ENCODE measurements around the gene ZNF562.
A peak's percentile ranks its signal among the peaks of the same experiment; 100 is the strongest.
"Not testable (repeated sequence)": the region's sequence is repeated elsewhere in the genome, so short reads cannot be mapped to it uniquely, and the experiment has no call there.

Gene ZNF562

GRCh38 chr19:9674663-9675357 is at the start of gene ZNF562:
TSS of gene ZNF562 (minus strand) at chr19:9675100. CDS start at chr19:9660744, 14,356 bp downstream.
- H3K4me1 Mint-ChIP-seq (ENCODE audit: low read depth) = peaks cover 23% of the 10 kb centered on the region
- H3K4me3 Mint-ChIP-seq = peak within 1 kb of the TSS; percentile 98
- peaks cover 41% of the 10 kb centered on the region for H3K9me3 Mint-ChIP-seq
- no peaks in the 10 kb centered on the region for H3K27me3 Mint-ChIP-seq
- peaks cover 54% of the 10 kb centered on the region for H3K36me3 Mint-ChIP-seq (ENCODE audit: low read depth)
- H3K27ac Mint-ChIP-seq = peak within 1 kb of the TSS; percentile 99
- intact Hi-C loops (cut with micrococcal nuclease) = loop anchor here (1.0 to 2.0 kb wide), 2 partner anchors 54 to 93 kb away; partner anchors contain the start of genes ZNF561 and ZNF846

- Mint-ChIP-seq H3K36me3 (ENCODE audit: low read depth) (no peaks in the 10 kb centered on the region), H3K4me3 (no peak overlapping the region), H3K9me3 (no peaks in the 10 kb centered on the region), H3K27ac (no peak overlapping the region), H3K4me1 (ENCODE audit: low read depth) (peaks cover 15% of the 10 kb centered on the region), H3K27me3 (no peaks in the 10 kb centered on the region)
- intact Hi-C loops (cut with micrococcal nuclease) = no loop called here
Measured at GRCh38 chr19:9724157-9724556, 49.3 kb upstream of the ZNF562 start.

GRCh38 chr19:9721861-9722260 is 47.0 kb upstream of the ZNF562 start:
- intact Hi-C loops (cut with micrococcal nuclease) = no loop called here
- Mint-ChIP-seq H3K27me3 (no peaks in the 10 kb centered on the region), H3K27ac (peak overlapping the region; percentile 92), H3K36me3 (ENCODE audit: low read depth) (no peaks in the 10 kb centered on the region), H3K4me3 (peak overlapping the region; percentile 72), H3K4me1 (ENCODE audit: low read depth) (peaks cover 15% of the 10 kb centered on the region), H3K9me3 (no peaks in the 10 kb centered on the region)

- Mint-ChIP-seq H3K9me3 (no peaks in the 10 kb centered on the region), H3K4me3 (no peak overlapping the region), H3K36me3 (ENCODE audit: low read depth) (no peaks in the 10 kb centered on the region), H3K27me3 (no peaks in the 10 kb centered on the region), H3K27ac (no peak overlapping the region), H3K4me1 (ENCODE audit: low read depth) (peaks cover 15% of the 10 kb centered on the region)
- intact Hi-C loops (cut with micrococcal nuclease) = no loop called here
Measured at GRCh38 chr19:9720541-9720940, 45.6 kb upstream of the ZNF562 start.

- Mint-ChIP-seq H3K9me3 (peaks cover 43% of the 10 kb centered on the region), H3K27ac (no peak overlapping the region), H3K4me1 (ENCODE audit: low read depth) (peaks cover 11% of the 10 kb centered on the region), H3K4me3 (no peak overlapping the region), H3K36me3 (ENCODE audit: low read depth) (peaks cover 17% of the 10 kb centered on the region), H3K27me3 (no peaks in the 10 kb centered on the region)
- intact Hi-C loops (cut with micrococcal nuclease) = loop anchor here (10.0 kb wide), 1 partner anchor 53 kb away; the partner anchor contains the start of gene ZNF846
Measured at GRCh38 chr19:9711815-9712214, 36.9 kb upstream of the ZNF562 start.

- Mint-ChIP-seq H3K36me3 (ENCODE audit: low read depth) (peaks cover 17% of the 10 kb centered on the region), H3K27me3 (peaks cover 2% of the 10 kb centered on the region), H3K9me3 (peaks cover 43% of the 10 kb centered on the region), H3K4me3 (no peak overlapping the region), H3K27ac (peak overlapping the region; percentile 88), H3K4me1 (ENCODE audit: low read depth) (peaks cover 11% of the 10 kb centered on the region)
- intact Hi-C loops (cut with micrococcal nuclease) = no loop called here
Measured at GRCh38 chr19:9709305-9709704, 34.4 kb upstream of the ZNF562 start.

- Mint-ChIP-seq H3K27ac (no peak overlapping the region), H3K27me3 (peaks cover 7% of the 10 kb centered on the region), H3K4me3 (no peak overlapping the region), H3K9me3 (peaks cover 24% of the 10 kb centered on the region), H3K36me3 (ENCODE audit: low read depth) (peaks cover 9% of the 10 kb centered on the region), H3K4me1 (ENCODE audit: low read depth) (peaks cover 14% of the 10 kb centered on the region)
- intact Hi-C loops (cut with micrococcal nuclease) = no loop called here
Measured at GRCh38 chr19:9705836-9706235, 30.9 kb upstream of the ZNF562 start.

- Mint-ChIP-seq H3K9me3 (peaks cover 29% of the 10 kb centered on the region), H3K27me3 (peaks cover 10% of the 10 kb centered on the region), H3K4me3 (no peak overlapping the region), H3K27ac (no peak overlapping the region), H3K4me1 (ENCODE audit: low read depth) (peaks cover 8% of the 10 kb centered on the region), H3K36me3 (ENCODE audit: low read depth) (no peaks in the 10 kb centered on the region)
- intact Hi-C loops (cut with micrococcal nuclease) = no loop called here
Measured at GRCh38 chr19:9702186-9702585, 27.3 kb upstream of the ZNF562 start.

GRCh38 chr19:9700229-9700981 is 25.5 kb upstream of the ZNF562 start:
- Mint-ChIP-seq H3K4me1 (ENCODE audit: low read depth) (peaks cover 8% of the 10 kb centered on the region), H3K27ac (no peak overlapping the region), H3K9me3 (peaks cover 37% of the 10 kb centered on the region), H3K27me3 (peaks cover 10% of the 10 kb centered on the region), H3K36me3 (ENCODE audit: low read depth) (no peaks in the 10 kb centered on the region), H3K4me3 (no peak overlapping the region)
- intact Hi-C loops (cut with micrococcal nuclease) = no loop called here

- intact Hi-C loops (cut with micrococcal nuclease); H3K27me3 Mint-ChIP-seq; H3K27ac Mint-ChIP-seq; H3K36me3 Mint-ChIP-seq (ENCODE audit: low read depth); H3K4me3 Mint-ChIP-seq; H3K4me1 Mint-ChIP-seq (ENCODE audit: low read depth): not testable (repeated sequence)
- peaks cover 44% of the 10 kb centered on the region for H3K9me3 Mint-ChIP-seq
Measured at GRCh38 chr19:9690301-9690700, 15.4 kb upstream of the ZNF562 start.

- H3K36me3 Mint-ChIP-seq (ENCODE audit: low read depth); H3K27ac Mint-ChIP-seq; intact Hi-C loops (cut with micrococcal nuclease); H3K9me3 Mint-ChIP-seq; H3K27me3 Mint-ChIP-seq; H3K4me1 Mint-ChIP-seq (ENCODE audit: low read depth); H3K4me3 Mint-ChIP-seq: not testable (repeated sequence)
Measured at GRCh38 chr19:9679996-9680395, 5.1 kb upstream of the ZNF562 start.

- peaks cover 35% of the 10 kb centered on the region for H3K9me3 Mint-ChIP-seq
- peaks cover 20% of the 10 kb centered on the region for H3K4me1 Mint-ChIP-seq (ENCODE audit: low read depth)
- intact Hi-C loops (cut with micrococcal nuclease) = loop anchor here (1.0 to 2.0 kb wide), 2 partner anchors 55 to 93 kb away; partner anchors contain the start of genes ZNF561 and ZNF846
- peak overlapping the region; percentile 98 for H3K4me3 Mint-ChIP-seq
- H3K27ac Mint-ChIP-seq = peak overlapping the region; percentile 99
- H3K27me3 Mint-ChIP-seq = not testable (repeated sequence)
- H3K36me3 Mint-ChIP-seq (ENCODE audit: low read depth) = peaks cover 47% of the 10 kb centered on the region
Measured at GRCh38 chr19:9675358-9675901, 530 bp upstream of the ZNF562 start.

- Mint-ChIP-seq H3K27me3 (no peaks in the 10 kb centered on the region), H3K4me3 (peak overlapping the region; percentile 98), H3K36me3 (ENCODE audit: low read depth) (peaks cover 61% of the 10 kb centered on the region), H3K9me3 (peaks cover 48% of the 10 kb centered on the region), H3K27ac (peak overlapping the region; percentile 99), H3K4me1 (ENCODE audit: low read depth) (peaks cover 28% of the 10 kb centered on the region)
- intact Hi-C loops (cut with micrococcal nuclease) = loop anchor here (2.0 kb wide), 1 partner anchor 53 kb away; the partner anchor contains the start of gene ZNF561
Measured at GRCh38 chr19:9673912-9674662, 813 bp downstream of the ZNF562 start.

All from dendritic cell treated with granulocyte-macrophage colony-stimulating factor and Interleukin-4, amounts not matched to agents 40 ng/mL and 50 ng/mL, for 4 days (primary cell).